A549 treated with CpdA at 1 μM for 4 hours (cell line): ENCODE measurements around the gene AGPS. TPM values are rescaled to one million over a fixed set of nuclear protein-coding genes. Genes with fewer than 3 reads are reported as not detected.

ENCODE experiments used
- total RNA-seq: library from RNA; stranded (reverse); fragments of 200-300 nt; extraction: Qiagen RNA extraction; gene quantifications from 5 replicates; pipeline ENCODE4 v1.2.3, GENCODE V29; 2022; ENCODE audit warnings: low read depth

Gene AGPS
- total RNA-seq: 34.8 to 52.7 TPM (median 48.4 TPM) in 5 replicates

DNA sequence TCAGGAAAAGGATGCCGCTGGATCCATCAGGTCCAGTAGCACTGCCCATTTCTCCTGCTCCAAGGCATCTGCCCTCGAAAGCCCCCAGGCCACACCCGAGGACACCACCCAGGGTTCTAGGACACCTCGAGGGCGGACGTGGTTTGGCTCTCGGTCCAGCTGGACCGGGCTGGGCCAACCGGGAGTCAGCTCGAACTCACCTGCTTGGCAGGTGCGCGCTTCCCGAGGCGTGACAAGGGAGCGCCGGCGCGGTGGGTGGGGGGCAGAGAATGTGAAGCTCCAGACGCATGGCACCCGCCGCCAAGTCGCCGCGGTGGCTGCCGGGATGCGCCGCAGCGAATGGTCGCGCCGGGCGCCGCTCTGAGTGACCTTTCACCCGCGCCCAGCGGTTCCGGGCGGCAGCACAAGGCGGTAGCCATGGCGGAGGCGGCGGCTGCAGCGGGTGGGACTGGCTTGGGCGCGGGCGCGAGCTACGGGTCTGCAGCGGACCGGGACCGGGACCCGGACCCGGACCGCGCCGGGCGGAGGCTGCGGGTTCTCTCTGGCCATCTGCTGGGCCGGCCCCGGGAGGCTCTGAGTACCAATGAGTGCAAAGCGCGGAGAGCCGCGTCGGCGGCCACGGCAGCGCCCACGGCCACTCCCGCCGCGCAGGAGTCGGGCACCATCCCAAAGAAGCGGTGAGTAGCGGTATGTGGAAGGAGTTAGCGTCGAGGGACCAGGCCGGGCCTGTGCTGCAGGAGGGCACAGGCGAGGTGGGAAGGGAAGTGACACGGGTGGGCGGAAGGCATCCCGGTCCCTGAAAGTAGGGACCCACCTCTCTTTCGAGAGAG is at the start of gene AGPS:
TSS of gene AGPS (plus strand) at position 401 of the 830 bp plus-strand sequence. CDS start at position 418, 17 bp downstream.

Other genes with a start within 250 kb of the AGPS start
- 344 to 420 TPM (median 388 TPM) in 5 replicates for gene HNRNPA3, start 180.0 kb upstream of the AGPS start, total RNA-seq
- 53.9 to 68.1 TPM (median 59.8 TPM) in 5 replicates for gene NFE2L2, start 128.0 kb upstream of the AGPS start, total RNA-seq